Measurements from ENCODE around the gene TVP23C.

Gene TVP23C

DNA sequence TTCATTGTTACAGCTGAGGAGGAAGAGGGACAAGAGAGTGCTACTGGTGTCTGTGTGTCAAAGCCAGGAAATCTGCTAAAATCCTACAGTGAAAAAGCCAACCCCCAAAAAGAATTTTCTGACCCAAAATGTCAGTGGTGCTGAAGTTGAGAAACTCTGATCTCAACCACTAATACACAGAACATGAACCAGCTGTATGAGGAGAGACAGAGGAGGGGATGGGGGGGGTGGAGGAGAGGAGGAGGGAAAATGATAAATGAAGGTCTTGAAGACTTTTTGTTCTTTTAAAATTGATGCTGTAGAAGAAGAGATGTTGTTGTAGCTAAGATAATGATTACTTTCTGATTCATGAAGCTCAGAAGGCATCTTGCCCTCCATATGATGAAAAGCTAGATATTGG lies 68.5 kb downstream of the TVP23C start:
- no peak for DNase-seq

DNA sequence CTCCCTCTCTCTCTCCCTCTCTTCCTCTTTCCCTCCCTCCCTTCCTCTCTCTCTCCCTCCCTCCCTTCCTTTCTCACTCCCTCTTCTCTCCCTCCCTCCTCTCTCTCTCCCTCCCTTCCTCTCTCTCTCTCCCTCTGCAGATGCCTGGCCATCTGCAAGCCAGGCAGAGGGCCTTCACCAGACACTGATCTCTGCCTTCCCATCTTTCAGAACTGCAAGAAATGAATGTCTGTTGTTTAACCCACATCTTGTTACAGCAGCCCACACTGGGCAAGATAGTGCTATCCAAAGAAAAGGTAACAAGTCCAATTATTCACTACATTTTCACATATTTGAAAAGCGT lies 69.6 kb downstream of the TVP23C start:
- DNase-seq = no peak

DNA sequence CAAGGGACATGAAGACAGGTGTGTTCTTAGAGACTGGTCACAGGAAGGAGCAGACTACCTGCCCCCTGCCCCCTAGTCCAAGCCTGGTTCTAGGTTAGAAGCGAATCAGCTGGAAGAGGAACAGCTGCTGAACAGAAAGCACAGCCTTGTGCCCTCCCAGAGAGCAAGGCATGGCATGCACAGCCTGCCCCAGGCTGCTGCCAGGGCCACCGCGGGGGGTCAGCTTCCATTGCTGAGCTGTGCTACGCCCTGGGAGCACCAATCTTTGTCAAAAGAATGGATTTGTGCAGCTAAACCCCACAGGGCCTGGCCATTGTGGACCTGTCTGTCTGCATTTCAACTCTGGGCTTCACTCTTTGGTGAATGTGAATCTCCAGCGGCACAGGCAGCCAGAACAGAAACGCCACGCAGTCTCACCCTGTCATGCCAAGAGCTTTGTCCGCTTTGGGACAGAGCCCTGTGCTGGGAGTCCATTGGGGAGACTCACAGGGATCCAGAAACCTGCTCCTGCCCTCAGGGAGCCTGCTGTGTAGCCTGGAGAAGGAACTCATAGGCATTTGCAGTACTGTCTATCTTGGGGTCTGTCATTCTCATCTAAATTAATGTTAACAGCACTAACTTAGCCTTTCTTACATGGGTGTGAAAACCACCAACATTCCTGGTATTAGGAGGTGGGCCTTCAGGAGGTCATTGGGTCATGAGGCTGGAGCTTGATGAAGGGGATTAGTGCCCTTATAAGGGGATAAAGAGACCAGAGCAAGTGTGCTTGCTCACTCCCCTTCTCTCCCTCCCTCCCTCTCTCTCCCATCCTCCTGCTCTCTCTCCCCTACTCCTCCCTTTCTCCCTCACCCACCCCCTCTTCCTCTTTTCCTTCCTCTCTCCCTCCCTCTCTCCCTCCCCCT lies 70.2 kb downstream of the TVP23C start:
- no peak for DNase-seq

DNA sequence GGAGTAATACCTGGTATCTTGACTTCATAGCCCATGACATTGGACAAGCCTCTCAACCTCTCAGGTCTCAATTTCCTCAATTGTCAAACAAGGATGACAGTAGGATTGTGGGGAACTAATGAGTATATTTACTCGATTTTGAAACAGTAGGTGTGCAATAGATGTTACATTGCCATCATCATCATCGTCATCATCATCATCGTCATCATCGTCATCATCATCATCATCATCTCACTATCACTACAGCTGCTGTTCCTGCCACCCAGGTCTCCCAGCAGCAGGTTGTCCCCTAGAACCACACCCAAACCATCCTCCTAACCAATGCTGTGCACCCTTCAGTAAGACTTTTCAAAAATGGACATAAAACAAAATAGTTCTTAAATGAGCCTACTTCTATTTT lies 71.1 kb downstream of the TVP23C start:
- no peak for DNase-seq

DNA sequence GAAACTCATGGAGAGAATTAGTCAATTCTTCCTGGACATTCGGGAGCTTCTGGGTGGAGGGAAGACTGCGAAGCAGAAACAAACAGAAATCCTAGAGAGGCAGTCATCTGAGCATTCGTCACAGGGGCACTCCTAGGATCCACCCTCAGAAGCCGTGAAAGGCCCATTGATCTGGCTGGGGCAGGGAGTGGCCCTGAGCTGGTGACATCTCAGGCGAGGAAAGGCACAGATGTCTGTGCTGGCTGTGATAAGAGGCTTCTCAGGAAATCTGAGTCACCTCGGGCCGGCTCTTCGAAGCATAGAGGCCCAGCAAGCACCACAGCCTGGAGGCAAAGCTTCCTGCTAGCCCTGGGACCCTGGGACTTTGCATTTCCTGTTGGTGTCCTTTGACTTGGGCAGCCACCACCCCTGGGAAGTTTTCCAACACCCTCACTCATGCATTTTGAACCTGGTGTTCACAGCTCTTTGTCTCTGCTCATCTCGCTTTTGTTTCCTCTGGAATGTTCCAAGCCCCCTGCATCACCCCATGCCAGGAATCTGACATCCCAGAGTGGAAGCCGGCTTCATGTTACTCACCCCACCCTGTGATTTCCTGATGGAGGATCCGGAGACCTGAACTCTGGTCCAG lies 72.5 kb downstream of the TVP23C start:
- no peak for DNase-seq

DNA sequence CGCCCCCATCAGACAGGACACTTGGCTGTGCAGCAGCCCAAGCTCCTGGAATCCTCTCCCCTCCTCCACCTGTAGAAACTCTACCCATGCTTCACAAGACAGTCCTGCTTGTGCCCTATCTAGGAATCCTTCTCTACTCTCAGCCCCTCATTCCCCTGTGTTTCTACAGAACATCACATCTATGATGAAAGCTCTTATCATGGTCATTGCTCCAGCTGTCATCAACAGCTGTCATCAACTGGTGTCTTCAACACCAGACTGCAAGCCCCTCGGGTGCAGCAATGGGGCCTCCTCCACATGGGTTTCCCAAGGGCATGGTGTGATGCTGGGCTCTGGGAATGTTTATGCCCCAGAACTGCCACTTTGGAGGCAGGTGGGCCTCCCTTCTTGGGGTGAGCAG lies 74.7 kb downstream of the TVP23C start:
- no peak for DNase-seq

DNA sequence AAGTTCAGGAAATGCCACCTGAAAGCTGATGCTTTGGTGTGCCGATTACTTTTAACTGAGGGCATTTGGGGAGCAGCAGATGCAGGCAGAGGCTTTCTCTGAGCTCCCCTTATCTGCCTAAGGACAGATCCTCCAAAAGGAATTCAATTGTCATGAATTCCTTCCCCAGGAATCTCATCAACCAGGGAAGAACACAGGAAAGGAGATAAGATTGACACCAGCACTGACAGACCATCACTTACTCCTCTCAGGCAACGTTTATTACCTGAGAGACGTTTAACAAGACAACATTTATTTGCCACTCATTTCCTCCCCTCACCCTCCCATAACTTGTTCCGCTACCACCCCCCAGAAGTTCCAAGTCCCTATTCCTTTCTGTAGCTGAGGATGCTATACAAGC lies 78.2 kb downstream of the TVP23C start:
- no peak for DNase-seq

DNA sequence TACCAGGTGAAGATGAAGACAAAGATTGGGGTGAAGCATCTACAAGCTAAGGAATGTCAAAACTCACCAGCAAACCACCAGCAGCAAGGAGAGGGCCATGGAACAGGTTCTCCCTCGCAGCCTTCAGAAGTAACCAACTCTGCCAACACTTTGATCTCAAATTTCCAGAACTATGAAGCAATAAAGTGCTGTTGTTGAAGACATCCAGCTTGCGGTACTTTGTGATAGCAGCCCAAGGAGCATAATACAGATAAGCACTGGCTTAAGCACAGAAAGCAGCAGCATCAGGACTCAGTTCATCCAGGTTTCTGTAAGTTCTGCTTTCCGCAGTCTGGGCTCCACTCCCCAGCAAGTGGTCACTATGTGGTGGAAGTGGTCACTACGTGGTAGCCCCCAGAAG lies 79.9 kb downstream of the TVP23C start:
- no peak for DNase-seq

DNA sequence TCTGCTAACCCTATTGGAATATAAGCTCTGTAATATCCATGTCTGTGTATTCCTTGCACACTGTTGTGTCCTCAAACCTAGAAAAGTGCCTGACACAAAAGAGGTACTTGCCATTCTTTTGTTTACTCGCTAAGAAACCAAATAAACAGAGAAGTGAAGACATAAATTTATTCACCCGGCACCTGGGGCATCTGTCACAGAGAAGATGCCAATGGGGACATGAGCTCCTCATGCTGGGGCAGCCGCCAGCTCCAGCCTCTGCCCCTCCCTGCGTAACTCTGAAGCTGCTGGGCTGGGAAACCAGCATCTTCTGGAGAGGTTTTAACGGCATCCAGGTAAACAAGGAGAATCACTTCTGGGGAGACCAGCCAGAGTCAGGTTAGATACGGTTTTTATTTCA lies 80.8 kb downstream of the TVP23C start:
- DNase-seq = no peak

DNA sequence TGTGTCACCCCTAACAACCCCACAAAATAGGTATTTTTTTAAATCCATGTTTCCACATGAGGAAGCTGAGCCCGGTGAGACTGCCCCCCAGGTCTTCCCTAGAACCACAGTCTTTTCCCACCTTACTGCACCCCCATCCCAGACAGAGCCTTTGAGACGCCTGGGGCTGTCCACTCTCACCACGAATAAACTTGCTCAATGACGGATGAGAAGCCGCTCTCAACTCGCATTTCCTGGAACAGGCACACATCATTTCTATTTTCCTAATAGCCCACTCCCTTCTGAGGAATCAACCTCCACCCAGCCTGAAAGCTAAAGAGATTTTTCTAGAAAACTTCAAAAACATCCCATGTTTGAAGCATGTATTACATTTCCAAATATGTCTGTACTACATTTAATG lies 81.8 kb downstream of the TVP23C start:
- no peak for DNase-seq

DNA sequence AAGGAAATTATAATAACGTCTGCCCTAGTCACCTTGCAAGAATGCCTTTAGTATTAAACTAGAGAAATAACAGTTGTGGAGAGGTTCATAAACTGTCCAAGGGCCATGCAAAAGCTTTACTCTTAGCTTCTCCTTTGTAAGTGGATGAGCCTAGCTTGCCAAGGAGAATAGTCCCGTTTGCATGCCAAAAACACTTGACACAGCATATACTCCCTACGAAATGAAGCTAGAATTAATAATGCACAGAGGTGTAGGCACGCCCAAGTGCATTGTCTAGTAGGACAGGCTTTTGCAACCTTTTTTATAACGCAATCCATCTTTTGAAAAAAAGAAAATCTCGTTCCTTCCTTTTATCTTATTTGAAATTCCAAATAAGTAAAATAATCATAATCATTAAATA lies 83.1 kb downstream of the TVP23C start:
- no peak for DNase-seq

DNA sequence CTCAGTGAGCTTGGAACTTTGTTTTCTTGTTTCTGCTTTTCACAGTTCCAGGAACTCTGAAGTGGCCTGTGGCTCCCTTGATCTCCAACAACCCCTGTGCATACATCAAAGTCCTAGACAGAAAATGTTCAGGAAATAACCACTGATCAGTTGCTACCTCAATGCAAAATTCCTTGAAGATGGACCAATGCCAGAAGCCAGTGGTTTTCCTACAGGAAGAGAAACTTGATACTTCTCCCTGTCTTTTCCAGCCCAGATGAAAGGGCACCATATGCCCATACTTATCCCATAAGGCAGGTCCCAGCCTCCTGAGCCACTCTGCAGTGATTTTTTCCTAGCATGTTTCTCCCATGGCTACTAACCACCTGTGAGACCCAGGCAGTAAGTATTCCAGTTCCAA lies 83.6 kb downstream of the TVP23C start:
- no peak for DNase-seq

DNA sequence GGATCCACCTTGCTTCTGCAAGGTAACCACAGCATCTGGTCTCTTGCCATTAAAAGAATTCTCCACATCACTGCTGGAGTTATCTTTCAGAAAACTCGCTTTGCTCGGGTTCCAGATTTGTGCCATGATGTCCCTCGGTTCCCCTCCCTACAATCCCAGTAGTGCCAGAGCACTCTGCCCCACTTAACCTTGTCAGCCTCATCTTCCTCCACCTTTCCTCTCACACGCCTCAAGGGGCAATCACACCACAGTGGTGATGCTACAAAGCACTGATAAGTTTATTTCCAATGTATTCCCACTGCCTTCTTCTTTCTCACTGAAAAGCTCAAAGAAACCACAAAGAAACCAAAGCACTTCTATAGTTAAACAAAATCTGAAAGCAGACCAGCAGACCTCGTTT lies 84.4 kb downstream of the TVP23C start:
- DNase-seq = no peak

DNA sequence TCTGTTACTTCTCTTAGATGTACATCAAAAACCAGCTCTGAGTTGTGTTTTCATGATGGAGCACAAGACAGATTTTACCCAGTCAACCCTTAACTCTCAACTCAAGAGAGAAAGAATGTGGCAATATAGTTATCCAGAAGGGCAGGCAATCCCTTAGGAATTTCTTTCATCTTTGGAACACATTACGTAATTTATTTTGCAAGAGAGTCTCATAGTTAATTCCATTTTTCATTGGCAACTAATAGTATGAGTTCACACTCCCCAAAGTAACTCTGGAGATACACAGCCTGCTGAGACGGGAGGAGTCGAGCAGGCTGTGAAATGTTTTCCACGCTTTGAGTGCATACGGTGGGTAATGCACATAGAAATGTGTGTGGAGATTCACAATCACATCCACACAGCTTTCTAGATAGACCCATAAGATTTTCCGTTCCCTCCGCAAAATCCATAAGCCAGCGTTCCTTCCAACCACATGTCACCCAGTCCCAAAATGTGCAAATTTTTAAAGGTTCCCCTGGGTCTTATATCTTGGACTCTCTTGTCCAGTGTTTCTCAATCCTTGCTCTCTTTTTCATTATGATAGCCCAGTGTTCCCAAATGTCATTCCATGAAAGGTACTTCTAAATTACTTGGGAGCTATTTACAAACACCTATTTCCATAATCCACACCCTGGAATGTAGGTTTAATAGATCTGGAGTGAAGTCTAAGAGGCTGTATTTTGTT lies 87.5 kb downstream of the TVP23C start:
- no peak for DNase-seq

DNA sequence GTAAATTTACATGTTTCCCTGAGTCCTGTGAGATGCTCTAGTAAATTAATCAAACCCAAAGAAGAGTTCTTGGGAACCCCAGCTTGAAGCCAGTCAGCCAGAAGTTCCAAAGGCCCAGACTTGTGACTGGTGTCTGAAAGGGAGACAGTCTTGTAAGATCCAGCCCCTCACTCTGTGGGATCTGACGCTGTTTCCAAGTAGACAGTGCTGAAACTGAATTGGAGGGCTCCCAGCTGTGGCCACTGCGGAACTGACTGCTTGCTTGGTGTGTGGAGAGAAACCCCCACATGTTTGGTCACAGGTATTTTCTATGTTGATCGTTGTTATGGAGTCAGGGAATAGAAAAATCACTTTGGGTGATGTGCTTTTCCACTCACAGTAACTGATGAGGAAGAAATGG lies 90.4 kb downstream of the TVP23C start:
- DNase-seq = no peak

DNA sequence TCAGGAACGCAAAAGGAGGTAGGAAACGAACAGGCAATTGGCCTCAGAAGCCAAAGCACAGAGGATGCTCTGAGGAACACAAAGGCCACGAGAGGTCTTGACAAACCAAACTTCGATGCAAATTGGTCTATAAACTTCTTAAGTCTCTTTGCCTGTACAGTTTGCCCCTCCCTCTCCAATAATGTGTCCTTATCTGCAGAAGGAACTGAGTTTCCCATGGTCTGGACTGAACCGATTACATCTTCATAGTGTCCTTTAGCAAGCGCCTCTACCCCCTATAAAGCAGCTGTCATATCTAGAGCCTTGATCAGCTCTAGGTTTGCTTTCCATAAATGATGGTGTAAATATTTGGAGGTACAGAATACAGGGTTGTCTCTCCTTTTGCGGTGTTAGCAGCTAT lies 92.7 kb downstream of the TVP23C start:
- no peak for DNase-seq

DNA sequence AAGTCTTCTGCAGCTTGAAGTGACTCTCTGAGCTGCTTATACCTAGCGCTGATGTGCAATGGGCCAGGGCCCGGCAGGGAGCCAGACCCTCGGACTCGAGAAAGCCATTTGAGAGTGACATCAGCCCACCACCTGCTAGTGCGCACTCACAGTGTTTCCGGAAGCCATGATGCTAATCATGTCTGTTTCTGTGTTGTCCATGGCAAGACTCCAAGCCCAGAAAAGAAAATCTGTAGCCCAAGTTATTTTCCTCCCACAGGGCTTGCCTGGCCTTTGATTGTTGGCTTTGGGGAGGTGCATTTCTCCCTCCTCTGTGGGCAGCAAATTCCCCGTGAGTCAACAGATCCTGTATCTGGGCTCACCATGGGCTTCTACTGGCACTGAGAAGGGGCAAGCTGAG lies 94.0 kb downstream of the TVP23C start:
- no peak for DNase-seq

DNA sequence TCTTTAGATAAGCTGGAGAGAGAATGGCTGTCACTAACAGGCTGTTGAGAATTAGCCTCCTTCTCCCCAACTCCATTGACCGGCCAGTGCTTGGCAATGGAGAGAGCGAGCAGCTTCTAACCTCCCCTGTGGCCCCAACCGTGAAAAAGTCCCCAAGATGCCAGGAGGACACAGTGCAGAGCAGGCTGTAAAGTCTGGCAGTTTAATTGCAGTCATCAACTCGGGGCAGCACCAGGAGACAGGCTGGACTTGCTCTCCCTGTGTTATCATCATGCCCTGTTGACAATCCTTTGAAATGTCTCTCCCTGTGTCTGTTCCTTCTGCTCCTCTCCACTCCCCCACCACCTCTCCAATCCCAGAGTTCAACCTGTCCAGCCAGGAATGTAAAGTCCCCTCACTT lies 95.2 kb downstream of the TVP23C start:
- no peak for DNase-seq

DNA sequence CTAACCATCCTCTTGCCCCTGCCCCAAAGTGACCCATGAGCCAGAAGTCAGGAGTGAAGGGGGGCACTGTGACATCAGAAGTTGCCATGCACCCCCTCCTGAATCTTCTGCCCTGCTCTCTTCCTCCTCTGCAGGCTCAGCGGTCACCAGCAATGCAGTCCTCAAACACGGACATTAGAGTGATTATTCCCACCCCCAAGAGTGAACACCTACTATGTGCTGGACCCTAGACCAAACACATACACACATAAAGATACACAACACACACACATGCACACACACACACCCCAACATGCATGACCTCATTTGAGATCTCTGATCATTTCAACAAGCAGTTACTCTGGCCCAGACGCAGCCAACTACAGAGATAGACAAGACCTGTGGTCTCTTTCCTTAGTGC lies 95.7 kb downstream of the TVP23C start, which contains the start of gene CDRT4:
CDRT4 (minus strand) TSS at position 30 of the 400 bp plus-strand sequence. CDS start 27,383 bp downstream, outside the sequence.
- no peak for DNase-seq

DNA sequence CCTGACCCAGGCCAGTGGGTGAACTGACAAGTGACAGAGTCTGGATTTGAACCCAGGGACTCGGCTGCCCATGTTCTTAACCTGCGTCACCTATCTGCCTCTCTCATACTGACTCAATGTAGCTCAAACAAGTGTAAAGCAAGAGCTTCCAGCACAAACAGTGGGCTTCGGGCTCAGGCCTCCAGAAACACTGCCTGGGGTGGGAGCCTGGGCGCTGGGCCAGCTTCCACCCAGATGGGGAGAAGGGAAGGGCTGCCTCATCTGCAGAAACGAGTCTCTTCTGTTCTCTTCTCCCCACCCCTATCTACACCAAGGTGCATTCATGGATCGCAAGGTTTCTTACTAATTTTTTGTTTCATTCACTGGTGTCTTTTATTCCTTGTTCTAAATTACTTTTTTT lies 97.2 kb downstream of the TVP23C start:
- DNase-seq = no peak

DNA sequence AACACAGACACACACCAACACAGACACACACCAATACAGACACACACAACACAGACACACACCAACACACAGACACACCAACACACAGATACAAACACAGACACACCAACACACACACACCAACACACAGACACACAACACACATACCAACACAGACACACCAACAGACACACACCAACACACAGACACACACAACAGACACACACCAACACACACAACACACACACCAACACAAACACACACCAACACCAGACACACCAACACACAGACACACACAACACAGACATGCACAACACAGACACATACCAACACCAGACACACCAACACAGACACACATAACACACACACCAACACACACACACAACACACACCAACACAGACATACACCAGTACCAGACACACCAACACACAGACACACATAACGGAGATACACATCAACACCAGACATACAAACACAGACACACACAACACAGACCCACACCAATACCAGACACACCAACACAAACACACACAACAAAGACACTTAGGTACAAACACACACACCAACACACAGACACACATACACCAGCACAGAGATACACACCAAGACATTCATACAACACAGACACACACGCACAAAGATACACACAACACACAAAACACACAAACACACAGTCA lies 98.1 kb downstream of the TVP23C start:
- DNase-seq = no peak

DNA sequence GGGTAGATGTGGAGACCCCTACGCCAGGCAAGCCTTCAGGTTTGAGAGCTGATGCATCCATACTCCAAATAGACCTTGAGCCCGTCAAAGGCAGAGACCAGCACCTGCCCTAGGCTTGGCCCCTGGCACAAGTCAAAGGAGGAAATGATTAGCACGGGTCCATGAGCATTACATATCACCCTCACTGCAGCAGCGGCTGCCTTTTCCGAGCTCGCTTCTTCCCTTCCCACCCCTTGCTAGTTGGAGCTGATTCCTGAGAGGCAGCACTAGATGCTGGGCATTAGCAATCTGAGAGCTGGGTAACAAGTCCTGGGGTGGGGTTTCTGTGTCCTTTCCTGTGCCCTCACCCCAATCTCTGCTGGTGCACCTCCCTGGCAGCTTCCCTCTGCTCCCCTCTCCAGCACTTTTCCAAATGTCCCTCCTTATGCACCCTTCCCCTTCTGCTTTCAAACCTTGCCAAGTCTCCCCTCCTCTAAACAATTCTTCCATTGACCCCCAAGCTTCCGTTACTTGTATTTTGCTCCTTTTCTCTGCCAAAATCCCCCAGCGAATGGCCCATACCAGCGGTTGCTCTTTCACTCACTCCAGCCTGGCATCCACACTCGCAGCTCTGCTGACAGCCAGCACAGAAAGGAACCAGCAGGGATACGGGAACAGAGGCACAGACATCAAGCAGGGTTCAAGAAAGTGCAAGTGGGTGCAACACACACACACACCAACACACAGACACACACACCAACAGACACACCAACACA lies 98.9 kb downstream of the TVP23C start:
- no peak for DNase-seq

All from CD4-positive, alpha-beta T cell treated with Interleukin-1 beta for 1 hour (primary cell).